Thyroid gland (tissue), 4 donors: ENCODE data around the gene SMG6. TPM values are rescaled to one million over a fixed set of nuclear protein-coding genes. Genes with fewer than 3 reads are reported as not detected.
"Not testable (repeated sequence)": the region's sequence is repeated elsewhere in the genome, so short reads cannot be mapped to it uniquely, and the experiment has no call there.

Experiments
- DNase-seq, 2 donors: peaks; one replicate each; pipeline ENCODE4 v3.0.0-alpha.2; 2019
- H3K27ac ChIP-seq, 3 donors: fragments of 200-600 bp; sonication (generic); 1 replicate in 2 of 3; 2 replicates in 1 of 3; pipeline ENCODE4 v1.5.1; 2016 to 2019; ENCODE audit warnings: mild to moderate bottlenecking in 1 of 3, moderate library complexity in 1 of 3
- H3K27me3 ChIP-seq: fragments of 200-600 bp; sonication (generic); one replicate; pipeline ENCODE4 v1.5.1; 2019
- H3K36me3 ChIP-seq, 2 donors: fragments of 200-600 bp; sonication (generic); one replicate each; pipeline ENCODE4 v1.5.1; 2016 to 2019
- H3K4me1 ChIP-seq, 2 donors: fragments of 200-600 bp; sonication (generic); one replicate each; pipeline ENCODE4 v1.5.1; 2017 to 2019
- H3K4me3 ChIP-seq, 3 donors: fragments of 200-600 bp; sonication (generic); replicated peaks in 1 of 3; 1 replicate in 2 of 3; 2 replicates in 1 of 3; pipeline ENCODE4 v1.5.1; 2016; ENCODE audit warnings: mild to moderate bottlenecking in 1 of 3
- H3K9me3 ChIP-seq: fragments of 200-600 bp; sonication (generic); one replicate; pipeline ENCODE4 v1.5.1; 2017
- CTCF ChIP-seq, 6 experiments: fragments of 200-600 bp in 3 of 6; fragments of 450-650 bp in 3 of 6; sonication (generic) in 3 of 6; IDR thresholded peaks; one replicate each; pipeline ENCODE4 v1.5.1; 2016 to 2019; ENCODE audit warnings: antibody characterized with exemption in 6 of 6, mild to moderate bottlenecking in 2 of 6, inconsistent platforms in 1 of 6, moderate library complexity in 1 of 6
- POLR2A ChIP-seq, 2 donors: fragments of 450-650 bp; IDR thresholded peaks; one replicate each; pipeline ENCODE4 v1.6.1; 2017; ENCODE audit warnings: antibody characterized with exemption in 2 of 2, mild to moderate bottlenecking in 2 of 2, moderate library complexity in 1 of 2
- WGBS, 2 donors: methylation state at CpG; one replicate each; pipeline ENCODE4 v1.1.5; 2017; 5-methylcytosine and 5-hydroxymethylcytosine counted together
- intact Hi-C: fragments of 100-400 bp; cut with DNase I; formaldehyde crosslinking; loops from one replicate; pipeline ENCODE4 v1.15.1; 2023
- total RNA-seq, 4 donors: library from RNA; depleted of rRNA; stranded (reverse); fragments of >200 nt; gene quantifications; one replicate each; pipeline ENCODE4 v1.2.3, GENCODE V29; 2016

The SMG6 gene
- total RNA-seq, 4 donors from 2014 or later = 26.0 to 35.9 (median 32.9) TPM

GRCh38 chr17:2017274-2017941 lies 286.2 kb downstream of the SMG6 start:
- Histone ChIP-seq H3K4me1 (peaks cover 0 to 11% of the 10 kb centered on the region in 2 donors), H3K27me3 (no peaks in the 10 kb centered on the region), H3K27ac (no peak overlapping the region), H3K36me3 (no peaks in the 10 kb centered on the region), H3K4me3 (no peak overlapping the region), H3K9me3 (no peaks in the 10 kb centered on the region)
- intact Hi-C loops = no loop called here
- DNase-seq = no peak
- TF ChIP-seq CTCF (IDR thresholded peaks at IDR 0.05) (no peak), POLR2A (IDR thresholded peaks at IDR 0.05) (no peak)
- 56 to 77% methylated on average over 6 to 12 of the region's 19 CpGs for WGBS, 2 donors

DNA sequence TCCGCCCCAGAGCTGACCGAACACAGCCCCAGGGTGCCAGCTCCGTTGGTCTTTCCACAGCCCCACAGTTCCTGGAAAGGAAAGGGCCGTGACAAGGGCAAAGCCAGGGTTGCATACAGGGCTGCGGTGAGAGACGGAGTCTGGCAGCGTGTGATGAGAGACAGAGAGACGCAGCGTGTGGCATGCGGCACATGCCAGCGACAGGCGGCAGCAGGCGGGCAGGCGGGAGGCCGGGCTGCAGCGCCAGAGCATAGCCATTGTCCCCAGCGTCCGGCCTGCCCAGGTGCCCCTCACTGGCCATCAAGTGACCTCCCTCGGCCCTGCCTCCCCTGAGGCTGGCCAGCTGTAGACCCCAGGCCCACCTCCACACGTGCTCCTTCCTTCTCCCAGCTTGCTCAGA lies 287.1 kb downstream of the SMG6 start:
- intact Hi-C loops = no loop called here
- TF ChIP-seq CTCF (IDR thresholded peaks at IDR 0.05) = no peak
- no peak for TF ChIP-seq POLR2A (IDR thresholded peaks at IDR 0.05)
- no peaks in the 10 kb centered on the region for H3K27me3 ChIP-seq
- H3K4me3 ChIP-seq = no peak overlapping the region
- H3K36me3 ChIP-seq = no peaks in the 10 kb centered on the region
- H3K9me3 ChIP-seq = no peaks in the 10 kb centered on the region
- 91 to 93% methylated on average over 18 to 20 of the region's 20 CpGs for WGBS, 2 donors
- no peak overlapping the region for H3K27ac ChIP-seq
- no peak for DNase-seq
- H3K4me1 ChIP-seq = peaks cover 3 to 20% of the 10 kb centered on the region in 2 donors

- Histone ChIP-seq H3K36me3 (no peaks in the 10 kb centered on the region), H3K4me3 (no peak overlapping the region), H3K9me3 (no peaks in the 10 kb centered on the region), H3K4me1 (peaks cover 8 to 26% of the 10 kb centered on the region in 2 donors), H3K27ac (no peak overlapping the region), H3K27me3 (no peaks in the 10 kb centered on the region)
- intact Hi-C loops = no loop called here
- TF ChIP-seq CTCF (IDR thresholded peaks at IDR 0.05) (no peak), POLR2A (IDR thresholded peaks at IDR 0.05) (no peak)
- 90 to 91% methylated on average over 14 of the region's 14 CpGs for WGBS, 2 donors
- no peak for DNase-seq
These were observed 288.3 kb downstream of the SMG6 start for GRCh38 chr17:2015314-2015713.

GRCh38 chr17:2013994-2014317 lies 289.6 kb downstream of the SMG6 start:
- WGBS, 2 donors = 88 to 90% methylated on average over 1 of the region's 1 CpG

GRCh38 chr17:2013220-2013993 lies 290.2 kb downstream of the SMG6 start:
- WGBS, 2 donors = 90 to 94% methylated on average over 5 to 6 of the region's 6 CpGs
- H3K4me3 ChIP-seq, H3K9me3 ChIP-seq, H3K36me3 ChIP-seq, DNase-seq, H3K27ac ChIP-seq, H3K27me3 ChIP-seq, intact Hi-C loops: not testable (repeated sequence)
- H3K4me1 ChIP-seq = peaks cover 8 to 26% of the 10 kb centered on the region in 2 donors

More at GRCh38 chr17:2013994-2014317, 289.6 kb downstream of the SMG6 start:
- H3K27me3 ChIP-seq = no peaks in the 10 kb centered on the region
- H3K4me1 ChIP-seq = peaks cover 8 to 26% of the 10 kb centered on the region in 2 donors
- H3K36me3 ChIP-seq = no peaks in the 10 kb centered on the region
- TF ChIP-seq CTCF (IDR thresholded peaks at IDR 0.05) (no peak), POLR2A (IDR thresholded peaks at IDR 0.05) (no peak)
- no peak for DNase-seq
- no peak overlapping the region for H3K27ac ChIP-seq
- H3K9me3 ChIP-seq = no peaks in the 10 kb centered on the region
- no peak overlapping the region for H3K4me3 ChIP-seq
- intact Hi-C loops = no loop called here
